T-cell (primary cell): Measurements from ENCODE around the gene IL9. TPM values are rescaled to one million over a fixed set of nuclear protein-coding genes. Genes with fewer than 3 reads are reported as not detected.
"Not testable (repeated sequence)": the region's sequence is repeated elsewhere in the genome, so short reads cannot be mapped to it uniquely, and the experiment has no call there.

ENCODE experiments used
- ATAC-seq, 4 experiments: fragments of 200-7000 bp in 3 of 4; fragments of 150-1000 bp in 1 of 4; cut with Tn5 transposase; replicated peaks in 1 of 4; 1 replicate in 3 of 4; 2 replicates in 1 of 4; pipeline ENCODE4 v1.10.0; 2021; ENCODE audit warnings: moderate library complexity in 3 of 4, mild to moderate bottlenecking in 2 of 4, moderate number of reproducible peaks in 1 of 4
- CTCF ChIA-PET, 2 donors: fragments of 300-600 bp; sonication (Branson Sonifier 250); formaldehyde crosslinking; loops; one replicate each; lab custom pipeline; 2022; ENCODE audit warnings: antibody characterized with exemption in 2 of 2; lab: Charles Lee
- POLR2A ChIA-PET, 2 donors: fragments of 300-600 bp; sonication (Branson Sonifier 250); formaldehyde crosslinking; loops; one replicate each; lab custom pipeline; 2022; ENCODE audit warnings: antibody characterized with exemption in 2 of 2; lab: Charles Lee
- DNase-seq, 35 experiments: peaks; one replicate each; pipeline versions ENCODE4 v3.0.0 to v3.0.0-alpha.2; 2013 to 2023
- H3K27ac ChIP-seq: one replicate; pipeline ENCODE4 v1.5.1; 2013; ENCODE audit warnings: low read length
- H3K27me3 ChIP-seq, 2 experiments: replicated peaks in 1 of 2; 1 replicate in 1 of 2; 2 replicates in 1 of 2; pipeline versions ENCODE4 v1.6.1 to v1.7.0; 2013; ENCODE audit warnings: low read length in 1 of 2, mixed read lengths in 1 of 2; ENCODE audit not compliant: control insufficient read depth in 2 of 2, insufficient read depth in 2 of 2; ENCODE audit errors: extremely low read depth in 1 of 2
- H3K36me3 ChIP-seq, 2 donors: 1 replicate in 1 of 2; 2 replicates in 1 of 2; pipeline versions ENCODE4 v1.6.1 to v1.7.0; 2013; ENCODE audit warnings: low read length in 1 of 2; ENCODE audit not compliant: control insufficient read depth in 2 of 2, insufficient read depth in 1 of 2; ENCODE audit errors: extremely low read depth in 1 of 2
- H3K4me1 ChIP-seq, 2 experiments: 1 replicate in 1 of 2; 2 replicates in 1 of 2; pipeline versions ENCODE4 v1.6.1 to v1.7.0; 2013; ENCODE audit warnings: low read length in 2 of 2, mixed read lengths in 1 of 2; ENCODE audit not compliant: insufficient read depth in 2 of 2, control insufficient read depth in 1 of 2; ENCODE audit errors: extremely low read depth in 1 of 2
- H3K4me3 ChIP-seq, 2 donors: 1 replicate in 1 of 2; 2 replicates in 1 of 2; pipeline versions ENCODE4 v1.5.1 to v1.7.0; 2013; ENCODE audit warnings: mild to moderate bottlenecking in 2 of 2, low read length in 1 of 2, moderate library complexity in 1 of 2; ENCODE audit not compliant: control insufficient read depth in 1 of 2; ENCODE audit errors: extremely low read depth in 1 of 2
- H3K9me3 ChIP-seq: 2 replicates; pipeline ENCODE4 v1.7.0; 2013
- H3K27ac Mint-ChIP-seq, 2 donors: one replicate each; pipeline ENCODE4 v1.8.0; 2020 to 2021; ENCODE audit warnings: mild to moderate bottlenecking in 2 of 2, mixed read lengths in 2 of 2
- H3K27me3 Mint-ChIP-seq, 2 donors: one replicate each; pipeline ENCODE4 v1.8.0; 2021 to 2022; ENCODE audit warnings: mixed read lengths in 2 of 2
- H3K36me3 Mint-ChIP-seq: one replicate; pipeline ENCODE4 v1.8.0; 2021; ENCODE audit warnings: mixed read lengths
- H3K4me1 Mint-ChIP-seq, 3 donors: one replicate each; pipeline ENCODE4 v1.8.0; 2020 to 2022; ENCODE audit warnings: mixed read lengths in 3 of 3, mild to moderate bottlenecking in 1 of 3
- H3K4me3 Mint-ChIP-seq, 3 donors: one replicate each; pipeline ENCODE4 v1.8.0; 2020 to 2022; ENCODE audit warnings: mild to moderate bottlenecking in 3 of 3, mixed read lengths in 3 of 3, moderate library complexity in 3 of 3
- H3K9me3 Mint-ChIP-seq, 3 donors: one replicate each; pipeline ENCODE4 v1.8.0; 2020 to 2022; ENCODE audit warnings: mixed read lengths in 3 of 3
- WGBS: methylation state at CpG from one replicate; pipeline ENCODE4 v1.1.5; 2013; ENCODE audit warnings: missing lambda C conversion rate; ENCODE audit not compliant: insufficient coverage; 5-methylcytosine and 5-hydroxymethylcytosine counted together
- total RNA-seq, 35 experiments: library from RNA in 6 of 35; stranded (reverse) in 6 of 35; fragments of 120-200 nt in 1 of 35; gene quantifications; one replicate each; pipeline versions ENCODE4 v1.2.1 to v1.2.4 and lab custom pipeline; 2013 to 2026

IL9 gene
- total RNA-seq, 5 donors from 2014 or later (not counting 1 experiment from before 2014, with no cell fraction given): not detected

- CTCF ChIA-PET: no interaction called here
Measured at GRCh38 chr5:135862744-135863143, 32.9 kb downstream of the IL9 start.

DNA sequence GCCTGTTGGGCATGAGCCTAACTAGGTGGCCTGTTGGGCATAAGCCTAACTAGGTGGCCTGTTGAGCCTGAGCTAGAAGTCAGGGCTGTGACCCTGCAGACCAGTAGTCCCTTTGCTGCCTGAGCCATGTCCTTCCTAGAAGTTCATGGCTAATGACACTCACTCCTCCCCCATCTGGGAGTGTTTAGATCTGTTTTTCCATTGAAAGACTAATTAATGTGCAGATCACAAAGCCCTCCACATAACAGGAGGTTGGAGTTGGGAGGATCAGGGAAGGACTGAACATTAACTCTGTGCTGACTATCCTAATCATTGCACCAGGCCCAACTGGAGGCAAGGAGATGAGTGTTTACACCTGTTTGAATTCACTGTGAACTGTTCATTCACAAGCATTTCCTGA, 33.6 kb downstream of the IL9 start:
- Mint-ChIP-seq H3K9me3 (no peaks in the 10 kb centered on the region), H3K4me1 (no peaks in the 10 kb centered on the region), H3K36me3 (no peaks in the 10 kb centered on the region), H3K4me3 (no peak overlapping the region), H3K27me3 (peaks cover 6% of the 10 kb centered on the region in 2 donors), H3K27ac (no peak overlapping the region)
- H3K36me3 ChIP-seq: no peaks in the 10 kb centered on the region
- no peak for DNase-seq
- ChIA-PET POLR2A (no interaction called here), CTCF (interaction anchor here in 1 of 2 donors (0.7 kb wide), 1 partner anchor 1209 kb away, joined by 3 read pairs; no protein-coding TSS in a partner anchor)
- peaks cover 0 to 4% of the 10 kb centered on the region in 2 experiments for H3K27me3 ChIP-seq
- no peaks in the 10 kb centered on the region for H3K4me1 ChIP-seq
- no peaks in the 10 kb centered on the region for H3K9me3 ChIP-seq
- no peak overlapping the region for H3K27ac ChIP-seq
- H3K4me3 ChIP-seq: no peak overlapping the region
- no peak for ATAC-seq

More at GRCh38 chr5:135862744-135863143, 32.9 kb downstream of the IL9 start:
- H3K9me3 Mint-ChIP-seq: no peaks in the 10 kb centered on the region
- H3K4me1 Mint-ChIP-seq: no peaks in the 10 kb centered on the region
- H3K4me3 ChIP-seq: no peak overlapping the region
- H3K9me3 ChIP-seq: no peaks in the 10 kb centered on the region
- H3K27ac ChIP-seq: no peak overlapping the region
- no peak overlapping the region for H3K4me3 Mint-ChIP-seq
- WGBS: 100% methylated on average over 2 of the region's 2 CpGs
- DNase-seq (no peak), ATAC-seq (no peak)
- POLR2A ChIA-PET: no interaction called here
- H3K27me3 Mint-ChIP-seq: peaks cover 3 to 6% of the 10 kb centered on the region in 2 donors
- H3K36me3 ChIP-seq: no peaks in the 10 kb centered on the region
- no peak overlapping the region for H3K27ac Mint-ChIP-seq
- H3K36me3 Mint-ChIP-seq: no peaks in the 10 kb centered on the region
- no peaks in the 10 kb centered on the region for H3K4me1 ChIP-seq
- no peaks in the 10 kb centered on the region for H3K27me3 ChIP-seq

DNA sequence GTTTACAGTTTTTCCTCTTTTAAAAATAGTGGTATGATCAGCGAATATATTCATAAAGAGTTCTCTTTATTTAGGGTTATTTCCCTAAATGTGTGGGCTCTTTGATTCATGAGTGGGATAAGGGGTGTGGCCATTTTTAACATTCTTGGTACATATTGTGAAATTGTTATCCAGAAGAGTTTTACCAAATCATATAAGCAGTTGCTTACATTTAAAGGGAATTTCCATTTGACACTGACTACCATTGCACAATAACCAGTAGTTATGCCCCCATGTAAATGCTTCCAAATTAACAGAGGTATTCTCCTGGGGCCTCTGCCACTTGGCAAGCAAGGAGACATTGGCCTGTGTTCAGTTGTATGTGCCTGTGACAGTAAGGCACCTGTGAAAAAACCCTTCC, 34.0 kb downstream of the IL9 start:
- ATAC-seq (no peak), DNase-seq (no peak)
- peaks cover 6 to 8% of the 10 kb centered on the region in 2 donors for H3K27me3 Mint-ChIP-seq
- POLR2A ChIA-PET: no interaction called here
- H3K4me3 ChIP-seq: no peak overlapping the region
- H3K36me3 Mint-ChIP-seq: no peaks in the 10 kb centered on the region
- no peaks in the 10 kb centered on the region for H3K4me1 Mint-ChIP-seq
- H3K36me3 ChIP-seq: no peaks in the 10 kb centered on the region
- H3K9me3 ChIP-seq: no peaks in the 10 kb centered on the region
- CTCF ChIA-PET: interaction anchor here in 1 of 2 donors (0.7 kb wide), 1 partner anchor 1210 kb away, joined by 3 read pairs; no protein-coding TSS in a partner anchor
- peaks cover 0 to 7% of the 10 kb centered on the region in 2 experiments for H3K27me3 ChIP-seq
- no peak overlapping the region for H3K4me3 Mint-ChIP-seq
- H3K27ac ChIP-seq: no peak overlapping the region
- no CpG with 5 or more reads among the region's 1 CpG for WGBS
- no peak overlapping the region for H3K27ac Mint-ChIP-seq
- H3K4me1 ChIP-seq: no peaks in the 10 kb centered on the region
- no peaks in the 10 kb centered on the region for H3K9me3 Mint-ChIP-seq

- POLR2A ChIA-PET: no interaction called here
- no CpG with 5 or more reads among the region's 1 CpG for WGBS
- H3K36me3 Mint-ChIP-seq: no peaks in the 10 kb centered on the region
Measured at GRCh38 chr5:135859641-135860040, 36.0 kb downstream of the IL9 start.

GRCh38 chr5:135859186-135859585, 36.5 kb downstream of the IL9 start:
- H3K27ac Mint-ChIP-seq, ATAC-seq, H3K36me3 ChIP-seq, H3K27me3 Mint-ChIP-seq, H3K4me1 ChIP-seq, H3K4me1 Mint-ChIP-seq, DNase-seq, H3K27ac ChIP-seq, H3K9me3 ChIP-seq, H3K4me3 Mint-ChIP-seq, H3K36me3 Mint-ChIP-seq, H3K9me3 Mint-ChIP-seq, H3K4me3 ChIP-seq: not testable (repeated sequence)
- ChIA-PET CTCF (interaction anchor here in 1 of 2 donors (0.6 kb wide), 1 partner anchor 97 kb away, joined by 3 read pairs; no protein-coding TSS in a partner anchor), POLR2A (interaction anchor here in 1 of 2 donors (0.6 kb wide), 1 partner anchor 1020 kb away, joined by 3 read pairs; no protein-coding TSS in a partner anchor)
- peaks cover 0 to 16% of the 10 kb centered on the region in 2 experiments for H3K27me3 ChIP-seq
- WGBS: no CpG with 5 or more reads among the region's 3 CpGs

More at GRCh38 chr5:135859641-135860040, 36.0 kb downstream of the IL9 start:
- Mint-ChIP-seq H3K9me3 (no peaks in the 10 kb centered on the region), H3K27me3 (peaks cover 6 to 8% of the 10 kb centered on the region in 2 donors), H3K4me3 (no peak overlapping the region), H3K4me1 (no peaks in the 10 kb centered on the region), H3K27ac (no peak overlapping the region)
- H3K4me3 ChIP-seq: no peak overlapping the region
- no peaks in the 10 kb centered on the region for H3K4me1 ChIP-seq
- no peak for DNase-seq
- CTCF ChIA-PET: no interaction called here
- no peaks in the 10 kb centered on the region for H3K36me3 ChIP-seq
- peaks cover 0 to 16% of the 10 kb centered on the region in 2 experiments for H3K27me3 ChIP-seq
- no peaks in the 10 kb centered on the region for H3K9me3 ChIP-seq
- no peak for ATAC-seq
- no peak overlapping the region for H3K27ac ChIP-seq

DNA sequence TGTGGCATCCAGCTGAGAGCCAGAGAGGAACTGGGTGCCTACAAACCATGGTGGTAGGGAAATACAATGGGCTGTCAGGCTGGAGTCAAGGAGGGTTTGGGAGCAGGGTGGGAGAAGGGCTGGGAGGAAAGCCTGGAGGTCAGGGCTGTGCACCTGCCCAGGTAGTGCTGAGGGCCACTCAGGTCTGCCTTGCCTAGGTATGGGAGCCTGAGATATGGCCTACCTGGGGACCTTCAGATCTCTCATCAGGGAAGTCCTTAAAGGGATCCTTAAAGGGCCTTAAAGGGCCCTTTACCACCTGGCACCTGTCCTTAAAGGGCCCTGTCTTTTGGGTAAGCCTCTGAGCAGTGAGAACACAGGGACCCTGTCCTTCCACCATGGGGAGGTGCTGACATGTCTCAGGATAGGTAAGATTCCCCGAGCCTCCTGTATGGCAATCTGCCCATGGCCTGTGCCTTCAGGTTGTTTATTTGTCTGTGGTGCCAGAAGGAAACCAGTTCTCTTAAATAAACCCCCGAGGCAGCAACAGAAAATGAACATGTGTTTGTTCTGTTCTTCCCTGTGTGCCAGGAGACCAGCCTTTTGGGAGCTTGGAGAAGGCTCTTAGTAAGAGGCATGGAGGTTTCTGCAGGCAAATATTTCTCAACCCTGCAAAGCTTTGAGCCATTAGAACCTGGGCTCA, 37.9 kb downstream of the IL9 start:
- peaks cover 0 to 16% of the 10 kb centered on the region in 2 experiments for H3K27me3 ChIP-seq
- WGBS: 100% methylated on average over 1 of the region's 2 CpGs
- no peaks in the 10 kb centered on the region for H3K9me3 Mint-ChIP-seq
- H3K27ac Mint-ChIP-seq: no peak overlapping the region
- DNase-seq (no peak), ATAC-seq (no peak)
- no peak overlapping the region for H3K4me3 ChIP-seq
- POLR2A ChIA-PET: no interaction called here
- H3K4me1 Mint-ChIP-seq: no peaks in the 10 kb centered on the region
- no peak overlapping the region for H3K4me3 Mint-ChIP-seq
- CTCF ChIA-PET: no interaction called here
- H3K27ac ChIP-seq: no peak overlapping the region
- H3K36me3 Mint-ChIP-seq: no peaks in the 10 kb centered on the region
- no peaks in the 10 kb centered on the region for H3K36me3 ChIP-seq
- H3K27me3 Mint-ChIP-seq: peaks cover 7 to 10% of the 10 kb centered on the region in 2 donors
- H3K9me3 ChIP-seq: no peaks in the 10 kb centered on the region
- no peaks in the 10 kb centered on the region for H3K4me1 ChIP-seq
